Naive thymus-derived CD4-positive, alpha-beta T cell (primary cell): ENCODE data around the gene JUN. TPM values are rescaled to one million over a fixed set of nuclear protein-coding genes. Genes with fewer than 3 reads are reported as not detected.

Source experiments
- ATAC-seq: fragments of 150-1000 bp; cut with Tn5 transposase; 2 replicates; pipeline ENCODE4 v1.10.0; 2021; ENCODE audit warnings: mild to moderate bottlenecking, moderate library complexity
- CTCF ChIA-PET: fragments of 350-600 bp; sonication (Branson Sonifier 250); formaldehyde crosslinking; loops from one replicate; lab custom pipeline; 2021; ENCODE audit warnings: antibody characterized with exemption; lab: Charles Lee
- POLR2A ChIA-PET: fragments of 350-600 bp; sonication (Branson Sonifier 250); formaldehyde crosslinking; loops from one replicate; lab custom pipeline; 2021; ENCODE audit warnings: antibody characterized with exemption, inconsistent platforms; lab: Charles Lee
- DNase-seq, 9 donors: peaks; one replicate each; pipeline versions ENCODE4 v3.0.0 to v3.0.0-alpha.2; 2020 to 2022; ENCODE audit warnings: mixed read lengths in 1 of 9
- H3K27ac ChIP-seq: one replicate; pipeline ENCODE4 v1.7.0; 2013; ENCODE audit warnings: mild to moderate bottlenecking, low read depth, low read length, moderate library complexity
- H3K27me3 ChIP-seq, 2 donors: one replicate each; pipeline ENCODE4 v1.7.0; 2013; ENCODE audit warnings: low read length in 2 of 2, mild to moderate bottlenecking in 2 of 2, moderate library complexity in 2 of 2; ENCODE audit not compliant: control insufficient read depth in 2 of 2, insufficient read depth in 2 of 2
- H3K36me3 ChIP-seq, 3 experiments: 1 replicate in 2 of 3; 2 replicates in 1 of 3; pipeline ENCODE4 v1.7.0; 2013; ENCODE audit warnings: low read length in 3 of 3, mild to moderate bottlenecking in 3 of 3, moderate library complexity in 1 of 3; ENCODE audit not compliant: insufficient read depth in 3 of 3, control insufficient read depth in 2 of 3
- H3K4me1 ChIP-seq, 2 donors: one replicate each; pipeline ENCODE4 v1.7.0; 2013; ENCODE audit warnings: low read length in 2 of 2, mild to moderate bottlenecking in 2 of 2, moderate library complexity in 1 of 2; ENCODE audit not compliant: control insufficient read depth in 2 of 2, insufficient read depth in 2 of 2
- H3K4me3 ChIP-seq: 2 replicates; pipeline ENCODE4 v1.7.0; 2013; ENCODE audit warnings: mild to moderate bottlenecking, low read length
- H3K9me3 ChIP-seq, 3 experiments: 1 replicate in 2 of 3; 2 replicates in 1 of 3; pipeline ENCODE4 v1.7.0; 2013; ENCODE audit warnings: low read length in 3 of 3; ENCODE audit not compliant: control insufficient read depth in 2 of 3
- H3K27ac Mint-ChIP-seq, 9 donors: one replicate each; pipeline ENCODE4 v1.8.0; 2020 to 2022; ENCODE audit warnings: mixed read lengths in 9 of 9, mild to moderate bottlenecking in 8 of 9, moderate library complexity in 5 of 9, inconsistent platforms in 2 of 9
- H3K27me3 Mint-ChIP-seq, 5 donors: one replicate each; pipeline ENCODE4 v1.8.0; 2021 to 2022; ENCODE audit warnings: mixed read lengths in 5 of 5, mild to moderate bottlenecking in 1 of 5
- H3K36me3 Mint-ChIP-seq, 5 donors: one replicate each; pipeline ENCODE4 v1.8.0; 2020 to 2022; ENCODE audit warnings: mixed read lengths in 5 of 5, mild to moderate bottlenecking in 3 of 5, inconsistent platforms in 1 of 5
- H3K4me1 Mint-ChIP-seq, 7 donors: one replicate each; pipeline ENCODE4 v1.8.0; 2020 to 2022; ENCODE audit warnings: mixed read lengths in 7 of 7, mild to moderate bottlenecking in 3 of 7, inconsistent platforms in 1 of 7
- H3K4me3 Mint-ChIP-seq, 10 donors: one replicate each; pipeline ENCODE4 v1.8.0; 2020 to 2022; ENCODE audit warnings: mild to moderate bottlenecking in 10 of 10, mixed read lengths in 10 of 10, moderate library complexity in 6 of 10, inconsistent platforms in 2 of 10
- H3K9me3 Mint-ChIP-seq, 11 donors: one replicate each; pipeline ENCODE4 v1.8.0; 2020 to 2022; ENCODE audit warnings: mixed read lengths in 11 of 11, mild to moderate bottlenecking in 4 of 11, inconsistent platforms in 1 of 11, moderate library complexity in 1 of 11
- intact Hi-C, 2 donors: fragments of 100-400 bp; cut with micrococcal nuclease; formaldehyde crosslinking; loops; one replicate each; pipeline ENCODE4 v1.15.1; 2023
- polyA plus RNA-seq, 2 donors: library from polyadenylated mRNA; unstranded; fragments of 300-500 nt; fragmentation: Illumina TruSeq; gene quantifications; one replicate each; pipeline ENCODE4 v1.2.3, GENCODE V29; 2021
- total RNA-seq, 6 experiments: library from RNA in 5 of 6; stranded (reverse) in 5 of 6; gene quantifications; 1 replicate in 5 of 6; 2 replicates in 1 of 6; pipeline ENCODE4 v1.2.3 and lab custom pipeline; 2021 to 2026

The JUN gene
- total and polyA plus RNA-seq, 7 experiments from 2014 or later: 17.9 to 1,362 (median 30.1) TPM

- Histone ChIP-seq H3K27me3 (no peaks in the 10 kb centered on the region), H3K36me3 (no peaks in the 10 kb centered on the region), H3K4me1 (peaks cover 27 to 34% of the 10 kb centered on the region in 2 donors), H3K4me3 (peak overlapping the region; percentile 89), H3K9me3 (no peaks in the 10 kb centered on the region), H3K27ac (peak overlapping the region; percentile 77)
- Mint-ChIP-seq H3K4me3 (peak overlapping the region; percentile 88 to 94 (median 92)), H3K4me1 (peaks cover 21 to 49% (median 41%) of the 10 kb centered on the region in 7 donors), H3K9me3 (peaks cover 0 to 2% (median 0%) of the 10 kb centered on the region in 11 donors), H3K27ac (peak overlapping the region; percentile 77 to 95 (median 90)), H3K36me3 (peaks cover 0 to 23% (median 0%) of the 10 kb centered on the region in 5 donors), H3K27me3 (peaks cover 0 to 5% (median 0%) of the 10 kb centered on the region in 5 donors)
- ChIA-PET POLR2A (interaction anchor here (1.7 kb wide), 1 partner anchor 32 kb away, joined by 9 read pairs; the partner anchor contains the start of gene JUN), CTCF (no interaction called here)
- DNase-seq (peak in 4 of 9 donors; percentile 4 to 23 (median 22)), ATAC-seq (no peak)
- intact Hi-C loops: loop anchor here (1.0 to 10.0 kb wide), 14 partner anchors 30 to 481 kb away; partner anchors contain the start of genes FGGY (in 1 of the 2), MYSM1 (in 1 of the 2) and OMA1 (in 1 of the 2)
Measured at GRCh38 chr1:58815686-58816071, 31.8 kb upstream of the JUN start.

GRCh38 chr1:58815069-58815685 is 31.3 kb upstream of the JUN start:
- Mint-ChIP-seq H3K27me3 (peaks cover 0 to 3% (median 0%) of the 10 kb centered on the region in 5 donors), H3K4me1 (peaks cover 21 to 52% (median 42%) of the 10 kb centered on the region in 7 donors), H3K9me3 (peaks cover 0 to 2% (median 0%) of the 10 kb centered on the region in 11 donors), H3K4me3 (peak overlapping the region; percentile 88 to 94 (median 92)), H3K27ac (peak overlapping the region; percentile 77 to 95 (median 90)), H3K36me3 (peaks cover 0 to 23% (median 0%) of the 10 kb centered on the region in 5 donors)
- peak in 8 of 9 donors; percentile 9 to 78 (median 20) for DNase-seq
- ChIA-PET POLR2A (interaction anchor here (1.9 kb wide), 1 partner anchor 12 kb away, joined by 5 read pairs; no protein-coding TSS in a partner anchor), CTCF (no interaction called here)
- H3K36me3 ChIP-seq: no peaks in the 10 kb centered on the region
- H3K4me1 ChIP-seq: peaks cover 27 to 34% of the 10 kb centered on the region in 2 donors
- intact Hi-C loops: loop anchor here (5.0 to 10.0 kb wide), 4 partner anchors 87 to 270 kb away; partner anchors contain the start of gene OMA1 (in 1 of the 2)
- H3K4me3 ChIP-seq: peak overlapping the region; percentile 89
- H3K9me3 ChIP-seq: no peaks in the 10 kb centered on the region
- peak overlapping the region; percentile 77 for H3K27ac ChIP-seq
- ATAC-seq: peak; percentile 29
- no peaks in the 10 kb centered on the region for H3K27me3 ChIP-seq

GRCh38 chr1:58814251-58815068 is 30.6 kb upstream of the JUN start:
- intact Hi-C loops: loop anchor here (5.0 to 10.0 kb wide), 4 partner anchors 88 to 270 kb away; partner anchors contain the start of gene OMA1 (in 1 of the 2)
- H3K9me3 ChIP-seq: no peaks in the 10 kb centered on the region
- H3K27me3 Mint-ChIP-seq: no peaks in the 10 kb centered on the region
- no peaks in the 10 kb centered on the region for H3K36me3 ChIP-seq
- H3K27ac ChIP-seq: peak overlapping the region; percentile 77
- peaks cover 0 to 2% (median 0%) of the 10 kb centered on the region in 11 donors for H3K9me3 Mint-ChIP-seq
- ChIA-PET CTCF (no interaction called here), POLR2A (interaction anchor here (1.5 to 1.9 kb wide), 2 partner anchors 11 to 31 kb away, joined by 5 to 13 read pairs; partner anchors contain the start of gene JUN)
- no peak for ATAC-seq
- H3K4me3 Mint-ChIP-seq: peak overlapping the region; percentile 52 to 94 (median 86)
- peaks cover 27 to 34% of the 10 kb centered on the region in 2 donors for H3K4me1 ChIP-seq
- no peak for DNase-seq
- peak overlapping the region; percentile 36 to 90 (median 74) for H3K27ac Mint-ChIP-seq
- no peaks in the 10 kb centered on the region for H3K27me3 ChIP-seq
- H3K36me3 Mint-ChIP-seq: peaks cover 0 to 25% (median 0%) of the 10 kb centered on the region in 5 donors
- peaks cover 22 to 60% (median 48%) of the 10 kb centered on the region in 7 donors for H3K4me1 Mint-ChIP-seq
- peak overlapping the region; percentile 89 for H3K4me3 ChIP-seq

DNA sequence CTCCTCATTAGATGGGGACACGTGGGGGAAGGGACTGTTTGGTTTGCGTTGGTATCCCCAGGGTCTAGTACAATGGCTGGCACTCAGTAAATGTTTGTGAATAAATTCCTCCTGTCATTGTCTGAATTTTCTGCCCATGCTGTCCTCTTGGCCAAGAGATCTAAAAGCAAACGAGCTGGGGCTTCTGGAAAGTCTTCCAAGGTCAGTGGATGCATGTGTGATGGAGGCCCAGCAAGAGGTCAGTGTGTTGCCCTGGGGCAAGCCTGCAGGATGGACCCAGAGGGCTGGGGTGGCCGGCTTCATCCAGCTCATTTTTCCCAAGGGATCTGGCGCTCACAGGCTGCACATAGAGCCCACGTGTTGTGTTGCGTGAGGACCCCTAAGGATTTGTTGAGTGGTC is 30.0 kb upstream of the JUN start:
- no peak for ATAC-seq
- Histone ChIP-seq H3K36me3 (no peaks in the 10 kb centered on the region), H3K27ac (no peak overlapping the region), H3K27me3 (no peaks in the 10 kb centered on the region), H3K4me1 (peaks cover 27 to 34% of the 10 kb centered on the region in 2 donors), H3K9me3 (no peaks in the 10 kb centered on the region), H3K4me3 (no peak overlapping the region)
- no peaks in the 10 kb centered on the region for H3K27me3 Mint-ChIP-seq
- H3K9me3 Mint-ChIP-seq: peaks cover 0 to 2% (median 0%) of the 10 kb centered on the region in 11 donors
- POLR2A ChIA-PET: interaction anchor here (0.5 to 1.9 kb wide), 3 partner anchors 10 to 259 kb away, joined by 4 to 13 read pairs (median 5); partner anchors contain the start of gene JUN
- no peak for DNase-seq
- intact Hi-C loops: loop anchor here (10.0 kb wide), 3 partner anchors 131 to 269 kb away; partner anchors contain the start of gene OMA1 (in 1 of the 2)
- CTCF ChIA-PET: no interaction called here
- H3K4me3 Mint-ChIP-seq: peak overlapping the region in 8 of 10 donors; percentile 16 to 89 (median 44)
- H3K27ac Mint-ChIP-seq: peak overlapping the region; percentile 33 to 92 (median 70)
- H3K36me3 Mint-ChIP-seq: peaks cover 0 to 25% (median 0%) of the 10 kb centered on the region in 5 donors
- H3K4me1 Mint-ChIP-seq: peaks cover 26 to 65% (median 52%) of the 10 kb centered on the region in 7 donors

- intact Hi-C loops: loop anchor here (10.0 kb wide), 3 partner anchors 131 to 269 kb away; partner anchors contain the start of gene OMA1 (in 1 of the 2)
- CTCF ChIA-PET: no interaction called here
Measured at GRCh38 chr1:58813361-58813760, 29.5 kb upstream of the JUN start.

More at GRCh38 chr1:58813361-58813760, 29.5 kb upstream of the JUN start:
- H3K36me3 Mint-ChIP-seq: peaks cover 0 to 25% (median 0%) of the 10 kb centered on the region in 5 donors
- no peak for ATAC-seq
- H3K4me1 Mint-ChIP-seq: peaks cover 26 to 65% (median 52%) of the 10 kb centered on the region in 7 donors
- H3K27me3 ChIP-seq: no peaks in the 10 kb centered on the region
- DNase-seq: no peak
- POLR2A ChIA-PET: interaction anchor here (0.5 to 1.9 kb wide), 3 partner anchors 10 to 260 kb away, joined by 4 to 13 read pairs (median 5); partner anchors contain the start of gene JUN
- H3K27me3 Mint-ChIP-seq: no peaks in the 10 kb centered on the region
- H3K9me3 ChIP-seq: no peaks in the 10 kb centered on the region
- no peaks in the 10 kb centered on the region for H3K36me3 ChIP-seq
- H3K27ac ChIP-seq: no peak overlapping the region
- H3K27ac Mint-ChIP-seq: peak overlapping the region; percentile 51 to 92 (median 78)
- no peak overlapping the region for H3K4me3 ChIP-seq
- H3K4me3 Mint-ChIP-seq: peak overlapping the region in 6 of 10 donors; percentile 16 to 66 (median 44)
- peaks cover 27 to 34% of the 10 kb centered on the region in 2 donors for H3K4me1 ChIP-seq
- H3K9me3 Mint-ChIP-seq: peaks cover 0 to 2% (median 0%) of the 10 kb centered on the region in 11 donors
